Diencephalon (tissue), 1 donor: Measurements from ENCODE around the gene TUBB. TPM values are rescaled to one million over a fixed set of nuclear protein-coding genes. Genes with fewer than 3 reads are reported as not detected.

Experiments used
- small RNA-seq: library from RNA; depleted of rRNA; stranded (forward); fragments of <200 nt; gene quantifications from one replicate; pipeline ENCODE3, GENCODE V24; 2014
- total RNA-seq: library from RNA; depleted of rRNA; stranded (reverse); fragments of >200 nt; gene quantifications from one replicate; pipeline ENCODE4 v1.2.3, GENCODE V29; 2014

Gene TUBB
- 1,178 TPM for total RNA-seq

GRCh38 chr6:30719791-30720737, at the start of gene TUBB:
TSS of gene TUBB (plus strand) at chr6:30720352. CDS start at chr6:30720507, 155 bp downstream.

GRCh38 chr6:30672445-30673253, 47.5 kb upstream of the TUBB start, which contains the start of gene DHX16:
TSS of gene DHX16 (minus strand) at chr6:30673006. CDS start at chr6:30672841, 165 bp downstream.

GRCh38 chr6:30686009-30686907, 33.9 kb upstream of the TUBB start, which contains the start of gene PPP1R18:
TSS of gene PPP1R18 (minus strand) at chr6:30686645. CDS start at chr6:30686018, 627 bp downstream.

GRCh38 chr6:30690403-30691207, 29.5 kb upstream of the TUBB start, which contains the start of gene NRM:
TSS of gene NRM (minus strand) at chr6:30690984. CDS start at chr6:30690974, 10 bp downstream.

GRCh38 chr6:30717129-30717844, 2.9 kb upstream of the TUBB start, which contains the start of gene MDC1:
TSS of gene MDC1 (minus strand) at chr6:30717281. CDS start at chr6:30715175, 2,106 bp downstream.

GRCh38 chr6:30742316-30743098, 22.4 kb downstream of the TUBB start, which contains the start of gene FLOT1:
TSS of gene FLOT1 (minus strand) at chr6:30742687. CDS start at chr6:30742189, 498 bp downstream.

GRCh38 chr6:30744054-30744805, 24.1 kb downstream of the TUBB start, which contains the start of gene IER3:
TSS of gene IER3 (minus strand) at chr6:30744547. CDS start at chr6:30744518, 29 bp downstream.

Small RNA genes within 50 kb of the gene (small RNA-seq; reads per million reads assigned to genes)
- gene RF00019 (not detected), gene RN7SL353P (not detected)

Other genes with a start within 250 kb of the TUBB start
- 44.1 TPM for gene HLA-E, start 230.8 kb upstream of the TUBB start, total RNA-seq
- gene GNL1, start 163.9 kb upstream of the TUBB start, total RNA-seq = 49.4 TPM
- 13.4 TPM for gene PRR3, start 163.1 kb upstream of the TUBB start, total RNA-seq
- 36.0 TPM for gene ABCF1, start 148.9 kb upstream of the TUBB start, total RNA-seq
- 32.1 TPM for gene PPP1R10, start 103.1 kb upstream of the TUBB start, total RNA-seq
- gene MRPS18B, start 102.5 kb upstream of the TUBB start, total RNA-seq = 84.4 TPM
- gene ATAT1, start 93.5 kb upstream of the TUBB start, total RNA-seq = 55.1 TPM
- gene C6orf136, start 73.2 kb upstream of the TUBB start, total RNA-seq = 12.0 TPM
- gene DHX16, start 47.3 kb upstream of the TUBB start, total RNA-seq = 21.7 TPM
- 26.8 TPM for gene PPP1R18, start 33.7 kb upstream of the TUBB start, total RNA-seq
- gene NRM, start 29.4 kb upstream of the TUBB start, total RNA-seq = 2.1 TPM
- 6.5 TPM for gene MDC1, start 3.1 kb upstream of the TUBB start, total RNA-seq
- gene FLOT1, start 22.3 kb downstream of the TUBB start, total RNA-seq = 62.5 TPM
- gene IER3, start 24.2 kb downstream of the TUBB start, total RNA-seq = 3.5 TPM
- 164 TPM for gene DDR1, start 164.2 kb downstream of the TUBB start, total RNA-seq
- 26.5 TPM for gene GTF2H4, start 187.9 kb downstream of the TUBB start, total RNA-seq
- gene VARS2, start 193.9 kb downstream of the TUBB start, total RNA-seq = 33.0 TPM
- gene SFTA2, start 211.8 kb downstream of the TUBB start, total RNA-seq = not detected
- not detected for gene MUCL3, start 220.6 kb downstream of the TUBB start, total RNA-seq